Smooth muscle cell (in vitro differentiated cells): ENCODE results near the gene METRNL. TPM values are rescaled to one million over a fixed set of nuclear protein-coding genes. Genes with fewer than 3 reads are reported as not detected.
A peak's percentile ranks its signal among the peaks of the same experiment; 100 is the strongest.

ENCODE experiments used
- DNase-seq: peaks from one replicate; lab custom pipeline; 2025; ENCODE audit not compliant: unreplicated experiment; lab: John Stamatoyannopoulos, UW
- H2AFZ ChIP-seq: fragments of 200-600 bp; sonication (generic); 2 replicates; pipeline ENCODE4 v1.6.0; 2016; ENCODE audit warnings: antibody characterized with exemption, low read depth, mild to moderate bottlenecking
- H3F3A ChIP-seq: fragments of 200-600 bp; sonication (generic); 2 replicates; pipeline ENCODE4 v1.6.0; 2017; ENCODE audit warnings: antibody characterized with exemption, low read depth
- H3K27ac ChIP-seq: fragments of 200-600 bp; sonication (generic); 2 replicates; pipeline ENCODE4 v1.5.1; 2016; ENCODE audit warnings: low read depth, mild to moderate bottlenecking
- H3K27me3 ChIP-seq: fragments of 200-600 bp; sonication (generic); 2 replicates; pipeline ENCODE4 v1.6.1; 2016; ENCODE audit warnings: low read depth, mild to moderate bottlenecking
- H3K36me3 ChIP-seq: fragments of 200-600 bp; sonication (generic); 2 replicates; pipeline ENCODE4 v1.5.1; 2016; ENCODE audit warnings: low read depth
- H3K4me1 ChIP-seq: fragments of 200-600 bp; sonication (generic); 2 replicates; pipeline ENCODE4 v1.5.1; 2016; ENCODE audit warnings: low read depth
- H3K4me2 ChIP-seq: fragments of 200-600 bp; sonication (generic); 2 replicates; pipeline ENCODE4 v1.6.0; 2016; ENCODE audit warnings: mild to moderate bottlenecking
- H3K4me3 ChIP-seq: fragments of 200-600 bp; sonication (generic); 2 replicates; pipeline ENCODE4 v1.5.1; 2016; ENCODE audit warnings: mild to moderate bottlenecking
- H3K79me2 ChIP-seq: fragments of 200-600 bp; sonication (generic); 2 replicates; pipeline ENCODE4 v1.6.0; 2016; ENCODE audit warnings: low read depth, mild to moderate bottlenecking
- H3K9ac ChIP-seq: fragments of 200-600 bp; sonication (generic); 2 replicates; pipeline ENCODE4 v1.6.0; 2016; ENCODE audit warnings: low read depth
- H3K9me3 ChIP-seq: fragments of 200-600 bp; sonication (generic); replicated peaks from 2 replicates; pipeline ENCODE4 v1.5.1; 2016; ENCODE audit warnings: low read depth
- H4K20me1 ChIP-seq: fragments of 200-600 bp; sonication (generic); 2 replicates; pipeline ENCODE4 v1.6.0; 2016; ENCODE audit warnings: low read depth
- CTCF ChIP-seq: fragments of 200-600 bp; sonication (generic); IDR thresholded peaks from 2 replicates; pipeline ENCODE4 v1.5.1; 2017; ENCODE audit warnings: borderline replicate concordance, mild to moderate bottlenecking, antibody characterized with exemption; ENCODE audit not compliant: insufficient read depth, poor library complexity, severe bottlenecking
- WGBS: methylation state at CpG from one replicate; pipeline ENCODE4 v1.1.7; 2016; ENCODE audit warnings: low lambda C conversion rate; 5-methylcytosine and 5-hydroxymethylcytosine counted together
- polyA plus RNA-seq: library from polyadenylated mRNA; unstranded; fragments of >200 nt; fragmentation: Nextera tagmentation; extraction: Ambion mirVana; gene quantifications from 2 replicates; pipeline ENCODE4 v1.2.1, GENCODE V29; 2016
- total RNA-seq: library from RNA; depleted of rRNA; stranded (reverse); fragments of >200 nt; gene quantifications from 2 replicates; pipeline ENCODE4 v1.2.3, GENCODE V29; 2014

Gene METRNL
- total and polyA plus RNA-seq, 2 experiments from 2014 or later: 55.6 to 98.1 TPM

DNA sequence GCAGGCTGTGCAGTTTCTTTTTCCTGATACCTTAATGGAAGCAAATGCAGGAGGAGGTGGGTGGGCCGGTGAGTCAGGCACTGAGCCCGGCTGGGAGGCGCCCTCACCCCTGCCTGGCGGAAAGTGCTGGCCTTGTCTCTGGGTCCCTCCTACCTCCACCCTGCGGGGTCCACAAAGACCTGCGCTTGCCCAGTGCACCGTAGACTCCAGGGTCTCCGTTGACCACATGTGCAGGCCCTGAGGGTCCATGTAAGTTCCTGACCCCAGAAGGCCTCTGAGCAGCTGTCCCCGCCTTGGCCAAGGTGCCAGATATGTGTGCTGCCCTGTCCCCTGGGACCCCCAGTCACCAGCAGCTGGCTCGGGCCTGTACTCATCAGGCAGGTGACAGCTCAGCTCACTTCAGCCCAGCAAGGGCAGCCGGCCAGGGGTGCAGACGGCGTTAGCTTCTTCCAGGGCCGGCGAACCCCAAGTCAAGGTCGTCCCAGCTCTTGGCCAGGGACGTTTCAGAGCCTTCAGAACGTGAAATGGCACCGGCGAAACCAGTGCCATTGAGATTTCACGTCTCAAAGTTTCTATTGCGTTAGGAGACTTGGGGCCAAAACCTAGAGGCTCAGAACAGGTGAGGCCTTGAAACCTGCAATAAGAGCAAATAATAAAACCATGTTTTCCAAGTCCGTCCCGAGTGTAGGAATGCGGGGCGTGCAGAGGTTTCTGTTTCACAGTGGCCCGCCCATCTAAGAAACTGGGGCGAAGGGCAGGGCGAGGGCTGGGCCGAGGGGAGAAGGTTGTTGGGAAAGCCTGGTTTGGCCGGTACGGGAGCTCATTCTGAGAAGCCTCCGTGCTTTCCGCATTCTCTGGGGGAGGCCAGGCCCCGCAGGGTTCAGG is 12.1 kb downstream of the METRNL start:
- Histone ChIP-seq H3K4me1 (peaks cover 4% of the 10 kb centered on the region), H3K27ac (peak overlapping the region; percentile 35), H3K27me3 (no peaks in the 10 kb centered on the region), H3K36me3 (no peaks in the 10 kb centered on the region), H2AFZ (no peak overlapping the region), H3F3A (no peaks in the 10 kb centered on the region), H3K79me2 (peaks cover 67% of the 10 kb centered on the region), H3K4me2 (peak overlapping the region; percentile 15), H3K4me3 (no peak overlapping the region), H4K20me1 (peaks cover 94% of the 10 kb centered on the region), H3K9ac (no peak overlapping the region), H3K9me3 (no peaks in the 10 kb centered on the region)
- no peak for DNase-seq
- TF ChIP-seq CTCF: no peak
- WGBS: 87% methylated on average over 34 of the region's 35 CpGs

- peaks cover 60% of the 10 kb centered on the region for H3K79me2 ChIP-seq
- H3K4me1 ChIP-seq: no peaks in the 10 kb centered on the region
Measured at GRCh38 chr17:83092186-83092585, 12.8 kb downstream of the METRNL start.

GRCh38 chr17:83092931-83093330 is 13.5 kb downstream of the METRNL start:
- Histone ChIP-seq H3K4me3 (no peak overlapping the region), H3K9ac (no peak overlapping the region), H4K20me1 (peaks cover 93% of the 10 kb centered on the region), H3K4me2 (no peak overlapping the region), H3K27ac (no peak overlapping the region), H3K27me3 (no peaks in the 10 kb centered on the region), H3K79me2 (peaks cover 53% of the 10 kb centered on the region), H3K4me1 (no peaks in the 10 kb centered on the region), H2AFZ (no peak overlapping the region), H3K36me3 (no peaks in the 10 kb centered on the region), H3K9me3 (no peaks in the 10 kb centered on the region), H3F3A (no peaks in the 10 kb centered on the region)
- no peak for TF ChIP-seq CTCF
- DNase-seq: no peak
- WGBS: 98% methylated on average over 22 of the region's 22 CpGs

More at GRCh38 chr17:83092186-83092585, 12.8 kb downstream of the METRNL start:
- Histone ChIP-seq H2AFZ (no peak overlapping the region), H3K4me2 (no peak overlapping the region), H3F3A (no peaks in the 10 kb centered on the region), H4K20me1 (peaks cover 94% of the 10 kb centered on the region), H3K4me3 (no peak overlapping the region), H3K27me3 (no peaks in the 10 kb centered on the region), H3K9me3 (no peaks in the 10 kb centered on the region), H3K36me3 (no peaks in the 10 kb centered on the region), H3K9ac (no peak overlapping the region), H3K27ac (no peak overlapping the region)
- DNase-seq: no peak
- 98% methylated on average over 21 of the region's 26 CpGs for WGBS
- TF ChIP-seq CTCF: no peak
